GM12874 (cell line): ENCODE data around the gene MED13L.

Experiments
- TF ChIP-seq, protein P1 (sequence below): IDR thresholded peaks from 2 replicates; pipeline ENCODE4 v1.5.1; 2011; ENCODE audit warnings: low read depth, mild to moderate bottlenecking, control low read depth, low read length, moderate library complexity; ENCODE audit not compliant: insufficient read depth

MED13L gene

DNA sequence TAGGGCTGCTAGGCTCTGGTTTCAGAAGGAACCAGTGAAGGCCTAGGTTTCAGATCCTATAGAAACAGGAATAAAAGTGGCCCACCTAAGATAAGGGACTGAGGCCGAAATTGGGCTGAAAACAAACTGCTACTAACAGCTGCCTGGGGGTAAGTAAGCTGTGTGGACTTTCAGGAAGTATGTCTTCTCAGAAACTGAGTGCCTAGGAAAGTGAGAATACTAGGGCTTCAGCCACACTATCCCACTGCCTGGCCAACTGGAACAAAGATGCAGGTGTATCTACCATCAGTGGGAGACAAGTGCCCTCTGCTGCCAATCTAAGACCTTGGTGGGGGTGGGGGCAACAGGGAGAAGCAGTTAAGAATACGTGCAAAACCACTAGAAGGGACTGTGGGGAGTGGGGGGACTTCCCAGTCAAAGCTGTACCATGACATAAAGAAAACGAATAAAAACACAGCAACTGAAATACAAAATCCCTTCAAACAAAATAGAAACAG, 82.5 kb downstream of the MED13L start:
- TF ChIP-seq, protein P1, sequence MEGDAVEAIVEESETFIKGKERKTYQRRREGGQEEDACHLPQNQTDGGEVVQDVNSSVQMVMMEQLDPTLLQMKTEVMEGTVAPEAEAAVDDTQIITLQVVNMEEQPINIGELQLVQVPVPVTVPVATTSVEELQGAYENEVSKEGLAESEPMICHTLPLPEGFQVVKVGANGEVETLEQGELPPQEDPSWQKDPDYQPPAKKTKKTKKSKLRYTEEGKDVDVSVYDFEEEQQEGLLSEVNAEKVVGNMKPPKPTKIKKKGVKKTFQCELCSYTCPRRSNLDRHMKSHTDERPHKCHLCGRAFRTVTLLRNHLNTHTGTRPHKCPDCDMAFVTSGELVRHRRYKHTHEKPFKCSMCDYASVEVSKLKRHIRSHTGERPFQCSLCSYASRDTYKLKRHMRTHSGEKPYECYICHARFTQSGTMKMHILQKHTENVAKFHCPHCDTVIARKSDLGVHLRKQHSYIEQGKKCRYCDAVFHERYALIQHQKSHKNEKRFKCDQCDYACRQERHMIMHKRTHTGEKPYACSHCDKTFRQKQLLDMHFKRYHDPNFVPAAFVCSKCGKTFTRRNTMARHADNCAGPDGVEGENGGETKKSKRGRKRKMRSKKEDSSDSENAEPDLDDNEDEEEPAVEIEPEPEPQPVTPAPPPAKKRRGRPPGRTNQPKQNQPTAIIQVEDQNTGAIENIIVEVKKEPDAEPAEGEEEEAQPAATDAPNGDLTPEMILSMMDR = no peak

DNA sequence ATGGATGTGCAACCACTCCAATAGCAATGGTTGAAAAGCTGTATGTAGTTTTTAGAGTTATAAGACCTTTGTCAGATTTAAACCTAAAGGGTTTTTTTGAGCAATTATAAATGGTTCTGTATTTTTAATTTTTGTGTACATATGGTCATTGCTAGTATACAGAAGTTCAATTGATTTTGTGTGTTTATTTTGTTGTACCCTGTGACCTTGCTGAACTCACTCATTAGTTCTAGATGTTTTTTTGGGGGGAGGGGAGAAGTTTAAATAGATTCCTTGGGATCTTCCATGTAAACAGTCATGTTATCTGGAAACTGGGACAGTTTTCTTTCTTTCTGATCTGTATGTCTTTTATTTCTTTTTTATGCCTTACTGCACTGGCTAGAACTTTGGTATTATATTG, 87.8 kb downstream of the MED13L start:
- TF ChIP-seq, protein P1 = no peak

DNA sequence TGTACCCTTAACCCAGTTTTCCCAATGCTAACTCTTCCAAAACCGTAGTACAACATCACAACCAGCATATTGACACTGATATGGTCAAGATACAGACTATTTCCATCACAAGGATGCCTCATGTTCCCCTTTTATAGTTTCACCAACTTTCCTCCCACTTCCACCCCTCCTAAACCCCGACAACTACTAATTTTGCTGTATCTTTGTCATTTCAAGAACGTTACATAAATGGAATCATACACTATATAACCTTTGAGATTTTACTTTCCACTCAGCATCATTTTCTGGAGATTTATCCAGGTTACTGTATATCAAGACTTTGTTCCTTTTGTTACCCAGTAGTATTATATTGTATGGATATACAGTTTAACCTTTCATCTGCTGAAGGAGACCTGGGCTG, 88.9 kb downstream of the MED13L start:
- TF ChIP-seq, protein P1 = no peak

DNA sequence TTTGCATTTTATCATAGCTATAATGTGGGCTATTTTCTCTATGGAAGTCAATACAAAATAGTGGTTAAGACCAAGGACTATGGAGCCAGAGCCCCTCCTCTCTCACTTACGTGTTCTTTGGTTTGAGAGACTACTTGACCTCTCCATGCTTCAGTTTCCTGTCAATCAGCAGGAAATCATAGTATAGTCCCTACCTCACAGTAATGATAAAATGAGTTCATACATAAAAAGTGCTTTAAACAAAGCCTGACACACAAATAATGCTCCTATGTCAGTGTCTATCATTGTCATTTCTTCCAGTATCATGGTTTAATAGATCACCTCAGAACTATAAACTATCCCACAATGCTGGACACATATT, 90.4 kb downstream of the MED13L start:
- TF ChIP-seq, protein P1 = no peak

DNA sequence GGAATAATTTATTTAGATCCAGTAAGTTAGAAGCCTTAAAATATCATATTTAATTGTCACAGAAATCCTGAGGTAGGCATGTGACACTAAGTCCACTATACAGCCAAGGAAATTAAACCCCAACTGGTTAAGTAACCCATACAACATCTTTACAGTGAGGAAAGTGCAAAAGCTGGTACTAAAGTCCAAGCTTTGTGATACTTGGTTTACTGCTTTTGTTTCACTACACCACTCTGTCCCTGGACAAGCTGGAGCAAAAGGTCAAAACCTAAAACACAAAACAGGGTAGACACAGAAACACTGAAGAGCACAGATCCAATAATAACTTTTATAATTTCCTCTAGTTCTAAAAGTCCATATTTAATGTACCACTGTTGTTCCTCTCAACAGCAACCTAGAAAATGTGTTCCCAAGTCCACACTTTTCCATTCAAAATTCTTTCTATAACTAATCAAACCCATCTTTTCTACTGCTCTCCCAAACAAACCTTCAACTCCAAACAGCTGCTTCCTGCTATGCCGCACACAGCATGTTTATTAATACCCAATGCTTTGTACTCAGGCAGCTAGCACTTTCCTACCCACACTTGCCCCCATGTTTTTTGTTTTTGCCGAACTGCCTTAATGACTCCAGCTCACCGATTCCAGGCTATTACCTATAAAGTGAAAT, 90.9 kb downstream of the MED13L start:
- TF ChIP-seq, protein P1 = no peak

DNA sequence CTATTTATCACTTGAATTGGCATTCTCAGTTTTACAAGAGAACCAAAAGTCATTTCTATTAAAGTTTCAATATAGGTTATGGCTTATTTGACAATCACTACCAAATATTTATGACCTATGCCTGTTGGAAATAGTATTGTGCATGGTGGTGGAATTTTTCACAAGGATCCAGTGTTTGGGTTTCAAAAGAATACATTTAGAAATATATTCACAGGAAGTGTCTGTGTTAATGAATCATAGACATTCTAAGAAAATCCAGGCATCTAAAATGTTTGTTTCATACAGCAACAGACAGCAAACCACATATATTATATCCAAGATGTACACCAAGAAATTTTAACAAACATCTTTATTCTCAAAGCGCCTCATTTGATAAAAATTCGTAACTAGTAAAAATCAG, 92.7 kb downstream of the MED13L start:
- TF ChIP-seq, protein P1 = no peak

DNA sequence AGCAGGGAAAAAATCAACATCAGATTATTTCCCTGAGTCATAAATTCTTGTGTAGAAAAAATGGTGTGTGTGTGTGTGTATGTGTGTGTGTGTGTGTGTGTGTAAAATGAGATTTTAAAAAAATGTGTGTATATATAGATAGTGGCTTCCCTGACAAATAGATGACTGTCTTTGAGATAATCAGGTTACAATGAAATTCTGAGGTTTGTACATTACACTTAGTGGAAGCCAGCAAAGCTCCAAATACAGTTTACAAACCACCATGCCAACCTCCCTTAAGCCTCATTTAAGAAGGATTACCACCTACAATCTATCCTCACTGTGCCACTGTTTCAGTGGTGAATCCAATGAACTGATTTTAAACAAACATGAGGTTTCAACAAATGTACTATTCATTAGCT, 93.8 kb downstream of the MED13L start:
- TF ChIP-seq, protein P1 = no peak
